Parathyroid adenoma (tissue), 2 donors: ENCODE results near the gene ITPK1.

Experiments used
- H2AFZ ChIP-seq: fragments of 300-600 bp; sonication (generic); one replicate; pipeline ENCODE4 v1.7.0; 2017; ENCODE audit warnings: antibody characterized with exemption, mild to moderate bottlenecking
- H3K27ac ChIP-seq: fragments of 300-600 bp; sonication (generic); one replicate; pipeline ENCODE4 v1.7.0; 2017
- H3K27me3 ChIP-seq: fragments of 300-600 bp; sonication (generic); one replicate; pipeline ENCODE4 v1.7.0; 2017; ENCODE audit warnings: low read length; ENCODE audit not compliant: control insufficient read depth, insufficient read depth
- H3K36me3 ChIP-seq: fragments of 300-600 bp; sonication (generic); one replicate; pipeline ENCODE4 v1.7.0; 2017; ENCODE audit warnings: low read length; ENCODE audit not compliant: control insufficient read depth, insufficient read depth
- H3K4me1 ChIP-seq: fragments of 300-600 bp; sonication (generic); one replicate; pipeline ENCODE4 v1.7.0; 2017; ENCODE audit warnings: control low read depth
- H3K4me2 ChIP-seq: fragments of 300-600 bp; sonication (generic); one replicate; pipeline ENCODE4 v1.7.0; 2017; ENCODE audit warnings: low read length
- H3K4me3 ChIP-seq: fragments of 300-600 bp; sonication (generic); one replicate; pipeline ENCODE4 v1.7.0; 2017; ENCODE audit warnings: low read depth, low read length
- H3K79me2 ChIP-seq: fragments of 300-600 bp; sonication (generic); one replicate; pipeline ENCODE4 v1.7.0; 2017; ENCODE audit warnings: control low read depth
- H3K9ac ChIP-seq: fragments of 300-600 bp; sonication (generic); one replicate; pipeline ENCODE4 v1.7.0; 2017; ENCODE audit warnings: mild to moderate bottlenecking
- H3K9me3 ChIP-seq: fragments of 300-600 bp; sonication (generic); one replicate; pipeline ENCODE4 v1.7.0; 2017; ENCODE audit warnings: low read length; ENCODE audit not compliant: control insufficient read depth
- TF ChIP-seq, protein P1 (sequence below): fragments of 300-600 bp; sonication (generic); IDR thresholded peaks from one replicate; pipeline ENCODE4 v1.7.0; 2017; ENCODE audit warnings: antibody characterized with exemption, mild to moderate bottlenecking
- donor health status: primary hyperparathyroidism.

ITPK1 gene

DNA sequence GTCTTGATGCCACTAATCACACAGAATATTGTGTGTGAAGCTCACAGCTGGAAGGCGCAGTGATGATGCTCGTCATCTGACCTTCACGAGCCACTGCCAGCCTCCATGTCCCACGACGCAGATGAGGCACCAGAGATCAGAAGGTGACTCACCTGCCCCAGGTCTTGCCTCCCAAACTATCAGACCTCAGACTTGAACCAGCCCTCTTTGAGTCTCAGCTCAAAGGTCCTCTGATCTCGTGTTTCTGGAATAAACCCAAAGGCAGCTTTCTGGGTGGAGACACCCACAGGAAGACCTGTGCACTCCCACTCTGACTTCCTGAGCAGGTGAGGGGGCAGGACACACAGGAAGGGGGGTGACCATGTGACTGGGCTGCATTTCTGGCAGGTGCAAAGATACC lies 212.4 kb downstream of the ITPK1 start:
- Histone ChIP-seq H3K4me3 (no peak overlapping the region), H3K4me2 (no peak overlapping the region), H3K9ac (no peak overlapping the region), H3K27ac (no peak overlapping the region), H3K4me1 (peaks cover 14% of the 10 kb centered on the region), H3K9me3 (no peaks in the 10 kb centered on the region), H3K36me3 (no peaks in the 10 kb centered on the region), H3K79me2 (peaks cover 24% of the 10 kb centered on the region), H3K27me3 (no peaks in the 10 kb centered on the region), H2AFZ (no peak overlapping the region)
- TF ChIP-seq, protein P1, sequence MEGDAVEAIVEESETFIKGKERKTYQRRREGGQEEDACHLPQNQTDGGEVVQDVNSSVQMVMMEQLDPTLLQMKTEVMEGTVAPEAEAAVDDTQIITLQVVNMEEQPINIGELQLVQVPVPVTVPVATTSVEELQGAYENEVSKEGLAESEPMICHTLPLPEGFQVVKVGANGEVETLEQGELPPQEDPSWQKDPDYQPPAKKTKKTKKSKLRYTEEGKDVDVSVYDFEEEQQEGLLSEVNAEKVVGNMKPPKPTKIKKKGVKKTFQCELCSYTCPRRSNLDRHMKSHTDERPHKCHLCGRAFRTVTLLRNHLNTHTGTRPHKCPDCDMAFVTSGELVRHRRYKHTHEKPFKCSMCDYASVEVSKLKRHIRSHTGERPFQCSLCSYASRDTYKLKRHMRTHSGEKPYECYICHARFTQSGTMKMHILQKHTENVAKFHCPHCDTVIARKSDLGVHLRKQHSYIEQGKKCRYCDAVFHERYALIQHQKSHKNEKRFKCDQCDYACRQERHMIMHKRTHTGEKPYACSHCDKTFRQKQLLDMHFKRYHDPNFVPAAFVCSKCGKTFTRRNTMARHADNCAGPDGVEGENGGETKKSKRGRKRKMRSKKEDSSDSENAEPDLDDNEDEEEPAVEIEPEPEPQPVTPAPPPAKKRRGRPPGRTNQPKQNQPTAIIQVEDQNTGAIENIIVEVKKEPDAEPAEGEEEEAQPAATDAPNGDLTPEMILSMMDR: no peak

DNA sequence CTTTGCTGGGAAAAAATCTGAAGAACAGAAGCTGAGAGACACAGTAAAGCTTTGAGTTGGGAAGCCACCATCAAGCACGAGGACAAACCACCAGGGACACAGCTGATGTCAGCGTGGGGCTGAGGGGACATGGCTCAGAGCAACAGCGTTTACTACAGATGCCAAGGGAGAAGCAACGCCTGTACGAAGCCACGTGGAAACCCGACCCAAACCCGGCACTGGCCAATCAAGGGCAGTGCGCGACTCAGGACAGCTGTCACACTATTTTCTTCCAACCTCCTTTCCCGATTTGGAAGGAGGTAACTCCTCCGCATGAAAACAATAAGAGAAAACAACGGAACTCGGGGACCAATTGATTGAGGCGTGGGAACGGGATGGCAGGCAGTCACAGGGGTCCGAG lies 213.0 kb downstream of the ITPK1 start:
- Histone ChIP-seq H3K4me1 (peaks cover 14% of the 10 kb centered on the region), H3K9ac (no peak overlapping the region), H3K4me2 (no peak overlapping the region), H2AFZ (no peak overlapping the region), H3K27me3 (no peaks in the 10 kb centered on the region), H3K36me3 (no peaks in the 10 kb centered on the region), H3K9me3 (no peaks in the 10 kb centered on the region), H3K27ac (no peak overlapping the region), H3K4me3 (no peak overlapping the region), H3K79me2 (peaks cover 31% of the 10 kb centered on the region)
- TF ChIP-seq, protein P1: no peak

DNA sequence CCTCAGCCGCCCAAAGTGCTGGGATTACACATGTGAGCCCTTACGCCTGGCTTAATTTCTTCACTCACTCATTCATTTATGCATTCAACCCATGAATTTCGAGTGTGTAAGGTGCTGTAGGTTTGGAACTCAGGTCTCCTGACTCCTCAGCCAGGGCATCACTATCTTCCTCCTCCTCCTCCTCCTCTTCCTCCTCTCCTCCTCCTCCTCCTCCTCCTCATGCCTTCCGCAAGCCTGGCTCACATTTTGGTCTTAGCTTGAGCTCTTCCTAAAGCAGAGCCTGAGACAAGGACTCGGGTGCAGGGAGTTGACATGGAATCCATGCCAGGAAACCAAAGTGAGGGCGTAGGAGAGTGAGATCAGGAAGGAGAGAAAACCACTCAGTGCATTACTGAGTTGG lies 213.5 kb downstream of the ITPK1 start:
- Histone ChIP-seq H3K4me1 (peaks cover 14% of the 10 kb centered on the region), H3K4me3 (no peak overlapping the region), H3K27ac (no peak overlapping the region), H3K27me3 (no peaks in the 10 kb centered on the region), H3K9ac (no peak overlapping the region), H2AFZ (no peak overlapping the region), H3K79me2 (peaks cover 31% of the 10 kb centered on the region), H3K4me2 (no peak overlapping the region), H3K9me3 (no peaks in the 10 kb centered on the region), H3K36me3 (no peaks in the 10 kb centered on the region)
- TF ChIP-seq, protein P1: no peak

DNA sequence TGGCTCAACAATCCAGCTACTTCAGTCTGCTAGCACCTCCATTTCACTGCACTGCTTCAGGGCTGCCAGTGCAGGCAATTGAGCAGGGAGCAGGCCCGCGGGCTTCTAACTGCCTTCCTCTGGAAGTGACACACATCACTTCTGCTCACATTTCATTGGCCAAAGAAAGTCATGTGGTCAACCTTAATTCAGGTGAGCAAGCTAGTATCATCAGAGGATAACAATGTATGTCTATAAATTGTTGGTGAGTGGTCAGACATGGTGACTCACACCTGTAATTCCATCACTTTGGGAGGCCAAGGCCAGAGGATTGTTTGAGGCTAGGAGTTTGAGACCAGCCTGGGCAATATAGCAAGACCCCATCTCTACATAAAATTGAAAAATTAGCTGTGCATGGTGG lies 215.1 kb downstream of the ITPK1 start:
- Histone ChIP-seq H3K9me3 (no peaks in the 10 kb centered on the region), H2AFZ (no peak overlapping the region), H3K4me3 (no peak overlapping the region), H3K4me2 (no peak overlapping the region), H3K4me1 (peaks cover 14% of the 10 kb centered on the region), H3K79me2 (peaks cover 38% of the 10 kb centered on the region), H3K27ac (no peak overlapping the region), H3K9ac (no peak overlapping the region), H3K36me3 (no peaks in the 10 kb centered on the region), H3K27me3 (no peaks in the 10 kb centered on the region)
- TF ChIP-seq, protein P1: no peak

DNA sequence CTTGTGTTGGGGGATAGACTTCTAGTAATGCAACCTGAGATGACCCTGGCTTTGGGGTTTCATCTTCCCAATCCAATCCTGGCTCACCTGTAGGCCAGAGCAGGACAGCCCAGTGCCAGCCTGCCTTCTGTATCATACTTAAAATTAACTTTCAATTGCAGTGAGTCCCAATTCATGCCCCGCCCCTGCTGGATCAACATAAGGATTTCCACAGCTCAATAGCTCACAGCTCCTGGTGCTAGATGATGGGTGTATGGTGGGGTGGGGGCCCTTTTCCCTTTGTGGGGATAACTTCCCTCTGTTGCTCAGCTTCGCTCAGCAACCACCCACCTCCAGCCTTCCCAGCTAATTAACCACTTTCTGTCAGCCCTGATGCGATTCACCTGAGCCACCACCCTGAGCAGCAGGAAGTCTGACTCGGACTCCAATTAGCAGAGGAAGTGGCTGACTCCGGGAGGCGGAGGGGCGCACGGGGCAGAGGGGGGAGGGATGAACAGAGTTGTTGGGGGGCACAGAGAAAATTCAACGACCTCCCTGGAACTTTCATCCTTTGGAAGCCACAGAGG lies 217.1 kb downstream of the ITPK1 start:
- H3K4me1 ChIP-seq: peaks cover 21% of the 10 kb centered on the region
- TF ChIP-seq, protein P1: no peak
- no peak overlapping the region for H3K27ac ChIP-seq
- H3K79me2 ChIP-seq: peaks cover 48% of the 10 kb centered on the region
- H3K4me2 ChIP-seq: no peak overlapping the region
- no peaks in the 10 kb centered on the region for H3K27me3 ChIP-seq
- no peak overlapping the region for H3K9ac ChIP-seq
- H2AFZ ChIP-seq: no peak overlapping the region
- H3K9me3 ChIP-seq: no peaks in the 10 kb centered on the region
- H3K36me3 ChIP-seq: no peaks in the 10 kb centered on the region
- H3K4me3 ChIP-seq: no peak overlapping the region
